Renal pelvis (tissue), 4 donors: ENCODE measurements around the gene RASGRP3. TPM values are rescaled to one million over a fixed set of nuclear protein-coding genes. Genes with fewer than 3 reads are reported as not detected.
"Not testable (repeated sequence)": the region's sequence is repeated elsewhere in the genome, so short reads cannot be mapped to it uniquely, and the experiment has no call there.

Experiments used
- DNase-seq: peaks from one replicate; pipeline ENCODE4 v3.0.0-alpha.2; 2013
- polyA plus RNA-seq, 3 donors: library from polyadenylated mRNA; unstranded; fragments of 120-200 nt; gene quantifications; one replicate each; pipeline ENCODE4 v1.2.1, GENCODE V29; 2013; ENCODE audit not compliant: insufficient read length in 3 of 3

Gene RASGRP3
- polyA plus RNA-seq, 3 donors = 15.2 to 25.3 (median 21.8) TPM

GRCh38 chr2:33448220-33448899 is 28.1 kb upstream of the RASGRP3 start:
- DNase-seq = no peak

GRCh38 chr2:33451214-33451613 is 25.2 kb upstream of the RASGRP3 start:
- no peak for DNase-seq

GRCh38 chr2:33451825-33452224 is 24.6 kb upstream of the RASGRP3 start:
- DNase-seq = no peak

GRCh38 chr2:33452545-33452944 is 23.9 kb upstream of the RASGRP3 start:
- DNase-seq = no peak

- no peak for DNase-seq
Observed at GRCh38 chr2:33453905-33454479, 22.5 kb upstream of the RASGRP3 start.

- peak; percentile 23 for DNase-seq
Observed at GRCh38 chr2:33457556-33458247, 18.7 kb upstream of the RASGRP3 start.

- DNase-seq = no peak
Observed at GRCh38 chr2:33458248-33458819, 18.1 kb upstream of the RASGRP3 start.

- no peak for DNase-seq
Observed at GRCh38 chr2:33459745-33460144, 16.7 kb upstream of the RASGRP3 start.

- DNase-seq = not testable (repeated sequence)
Observed at GRCh38 chr2:33462512-33462911, 13.9 kb upstream of the RASGRP3 start.

- DNase-seq = no peak
Observed at GRCh38 chr2:33467413-33467812, 9.0 kb upstream of the RASGRP3 start.

- DNase-seq = no peak
Observed at GRCh38 chr2:33469238-33469637, 7.2 kb upstream of the RASGRP3 start.

GRCh38 chr2:33475224-33476130 is 972 bp upstream of the RASGRP3 start:
- peak; percentile 89 for DNase-seq

GRCh38 chr2:33476793-33477190 is 343 bp downstream of the RASGRP3 start:
- DNase-seq = no peak

- DNase-seq = peak; percentile 46
Observed at GRCh38 chr2:33477473-33478468, 1.3 kb downstream of the RASGRP3 start.

GRCh38 chr2:33478968-33479731 is 2.7 kb downstream of the RASGRP3 start:
- DNase-seq = no peak

- DNase-seq = no peak
Observed at GRCh38 chr2:33482518-33482917, 6.1 kb downstream of the RASGRP3 start.

GRCh38 chr2:33484042-33484621 is 7.7 kb downstream of the RASGRP3 start:
- DNase-seq = no peak

- no peak for DNase-seq
Observed at GRCh38 chr2:33485051-33485450, 8.6 kb downstream of the RASGRP3 start.

- no peak for DNase-seq
Observed at GRCh38 chr2:33486544-33486943, 10.1 kb downstream of the RASGRP3 start.
